HG03139 (cell line): ENCODE results near the gene CHMP4B.

Source experiments
- ATAC-seq: cut with Tn5 transposase; IDR thresholded peaks from one replicate; pipeline ENCODE4 v1.9.1; 2021; ENCODE audit not compliant: unreplicated experiment

The CHMP4B gene, protein sequence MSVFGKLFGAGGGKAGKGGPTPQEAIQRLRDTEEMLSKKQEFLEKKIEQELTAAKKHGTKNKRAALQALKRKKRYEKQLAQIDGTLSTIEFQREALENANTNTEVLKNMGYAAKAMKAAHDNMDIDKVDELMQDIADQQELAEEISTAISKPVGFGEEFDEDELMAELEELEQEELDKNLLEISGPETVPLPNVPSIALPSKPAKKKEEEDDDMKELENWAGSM

DNA sequence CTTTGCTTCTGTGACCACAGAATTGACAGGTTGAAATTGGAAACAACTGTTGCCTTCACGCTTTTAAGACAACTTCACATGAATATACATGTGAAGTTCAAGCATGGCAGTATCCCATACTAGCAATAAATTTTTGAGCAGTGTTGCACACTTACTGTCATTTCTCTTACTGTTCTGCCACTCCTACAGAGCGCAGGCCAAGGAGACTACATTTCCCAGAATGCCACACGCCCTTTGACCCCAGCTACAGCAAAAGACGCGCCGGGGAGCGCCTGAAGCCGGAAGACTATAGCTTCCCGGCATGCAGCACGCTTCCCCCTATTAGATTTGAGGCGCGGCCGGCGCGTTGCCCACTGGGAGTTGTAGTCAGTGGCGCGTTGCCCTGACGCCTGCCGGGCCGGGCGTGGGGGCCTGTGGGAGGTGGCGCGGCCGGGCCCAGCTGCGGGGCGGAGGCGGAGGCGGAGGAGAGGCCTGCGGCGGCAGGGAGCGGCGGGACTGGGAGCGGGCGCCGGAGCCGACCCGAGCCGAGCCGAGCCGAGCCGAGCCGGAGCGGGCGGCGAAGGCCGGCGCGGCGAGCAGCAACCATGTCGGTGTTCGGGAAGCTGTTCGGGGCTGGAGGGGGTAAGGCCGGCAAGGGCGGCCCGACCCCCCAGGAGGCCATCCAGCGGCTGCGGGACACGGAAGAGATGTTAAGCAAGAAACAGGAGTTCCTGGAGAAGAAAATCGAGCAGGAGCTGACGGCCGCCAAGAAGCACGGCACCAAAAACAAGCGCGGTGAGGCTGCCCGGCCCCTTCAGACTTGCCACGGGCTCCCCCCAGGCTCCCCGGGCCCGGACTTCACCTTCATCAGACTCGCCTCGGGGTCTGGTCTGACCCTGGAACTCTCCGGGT is at the start of gene CHMP4B:
TSS of gene CHMP4B (plus strand) at position 464 of the 891 bp plus-strand sequence. CDS start at position 585, 121 bp downstream.
- peak; percentile 86 for ATAC-seq

DNA sequence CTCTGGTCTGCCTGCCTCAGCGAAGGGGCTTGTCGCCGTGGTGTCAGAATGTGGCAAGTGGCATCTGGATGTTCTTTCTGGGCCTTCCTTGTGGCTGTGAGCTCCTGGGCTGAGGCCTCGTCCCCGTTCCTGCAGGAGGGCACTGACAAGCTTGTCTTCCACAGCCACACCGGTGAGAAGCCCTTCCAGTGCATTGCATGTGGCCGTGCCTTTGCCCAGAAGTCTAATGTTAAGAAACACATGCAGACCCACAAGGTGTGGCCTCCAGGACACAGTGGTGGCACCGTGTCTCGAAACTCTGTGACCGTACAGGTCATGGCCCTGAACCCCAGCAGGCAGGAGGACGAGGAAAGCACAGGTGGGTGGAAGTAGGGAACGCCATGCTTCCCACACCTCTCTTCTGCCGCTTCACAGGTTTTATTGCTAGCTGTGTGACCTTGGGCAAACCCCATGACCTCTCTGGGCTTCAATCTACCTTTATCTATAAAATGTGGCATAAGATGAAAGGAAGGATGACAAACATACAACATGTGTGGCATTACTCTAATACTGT is 49.4 kb upstream of the CHMP4B start:
- no peak for ATAC-seq

DNA sequence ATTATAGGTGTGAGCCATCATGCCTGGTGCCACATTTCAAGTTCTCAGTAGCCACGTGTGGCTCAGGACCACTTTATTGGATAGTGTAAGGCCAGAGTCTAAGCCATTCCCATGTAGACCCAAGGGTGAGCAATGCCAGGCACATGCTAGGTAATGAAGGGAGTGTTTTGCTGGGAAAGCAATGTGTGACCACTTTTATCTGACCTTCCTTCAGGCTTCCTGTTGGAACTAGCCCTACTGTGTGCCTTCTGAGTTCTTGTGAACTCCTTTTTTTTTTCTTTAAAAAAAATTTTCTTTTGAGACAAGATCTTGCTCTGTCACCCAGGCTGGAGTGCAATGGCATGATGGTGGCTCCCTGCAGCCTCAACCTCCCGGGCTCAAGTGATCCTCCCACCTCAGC is 46.0 kb upstream of the CHMP4B start:
- no peak for ATAC-seq

DNA sequence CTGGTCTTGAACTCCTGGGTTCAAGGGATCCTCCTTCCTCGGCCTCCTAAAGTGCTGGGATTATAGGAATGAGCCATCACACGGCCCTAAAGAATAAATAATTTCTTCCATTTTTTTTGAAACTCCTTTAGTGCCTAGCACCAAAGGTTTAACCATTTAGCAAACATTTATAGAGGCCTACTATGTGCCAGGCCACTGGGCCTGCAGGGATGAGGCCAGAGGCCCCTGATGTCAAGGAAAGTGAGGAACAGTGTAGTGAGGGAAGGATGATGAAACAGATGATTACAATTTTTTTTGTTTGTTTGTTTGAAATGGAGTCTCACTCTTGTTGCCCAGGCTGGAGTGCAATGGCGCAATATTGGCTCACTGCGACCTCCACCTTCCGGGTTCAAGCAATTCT is 45.6 kb upstream of the CHMP4B start:
- no peak for ATAC-seq

DNA sequence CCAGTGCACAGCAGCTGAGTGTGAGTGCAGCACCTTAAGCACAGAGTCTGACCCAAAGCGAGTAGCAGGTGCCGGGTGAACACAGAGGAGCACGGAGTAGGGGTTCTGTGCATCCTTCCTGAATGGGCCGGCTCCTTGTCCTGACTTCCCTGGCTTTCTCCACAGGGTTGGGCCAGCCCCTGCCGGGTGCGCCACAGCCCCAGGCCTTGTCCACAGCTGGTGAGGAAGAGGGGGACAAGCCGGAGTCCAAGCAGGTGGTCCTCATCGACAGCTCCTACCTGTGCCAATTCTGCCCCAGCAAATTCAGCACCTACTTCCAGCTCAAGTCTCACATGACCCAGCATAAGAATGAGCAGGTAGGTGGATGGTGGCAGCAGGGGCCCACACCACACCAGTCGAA is 44.5 kb upstream of the CHMP4B start:
- ATAC-seq = no peak

GRCh38 chr20:33767777-33768138 is 43.4 kb upstream of the CHMP4B start:
- no peak for ATAC-seq

DNA sequence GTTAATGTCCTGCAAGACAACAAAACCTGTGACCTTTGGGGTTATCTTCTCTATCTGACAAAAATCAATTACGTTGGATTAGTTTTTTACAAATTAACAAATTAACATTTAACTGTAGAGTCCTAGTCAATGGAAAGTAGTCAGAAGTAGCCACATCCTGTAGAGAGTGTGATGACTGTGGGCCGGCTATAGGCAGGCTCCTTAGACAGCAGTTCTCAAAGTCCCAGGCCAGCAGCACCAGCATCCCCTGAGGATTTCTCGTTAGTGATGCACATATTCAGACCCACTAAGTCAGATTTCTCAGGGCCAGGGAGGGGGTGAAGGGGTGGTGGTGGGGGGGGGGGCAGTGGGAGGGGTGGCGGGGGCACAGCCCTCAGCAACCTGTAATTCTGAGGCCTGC is 42.1 kb upstream of the CHMP4B start:
- ATAC-seq = no peak

DNA sequence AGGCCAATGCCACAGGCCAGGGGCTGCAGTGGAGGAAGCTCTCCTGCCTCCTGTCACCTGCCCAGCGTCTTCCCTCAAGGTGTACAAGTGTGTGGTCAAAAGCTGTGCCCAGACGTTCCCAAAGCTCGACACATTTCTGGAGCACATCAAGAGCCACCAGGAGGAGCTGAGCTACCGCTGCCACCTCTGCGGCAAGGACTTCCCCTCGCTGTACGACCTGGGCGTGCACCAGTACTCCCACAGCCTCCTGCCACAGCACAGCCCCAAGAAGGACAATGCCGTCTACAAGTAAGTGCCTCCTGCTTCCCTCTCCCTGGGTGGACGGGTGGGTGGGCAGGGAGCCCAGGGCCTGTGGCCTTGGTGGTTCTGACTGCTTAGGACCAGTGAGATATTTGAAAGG is 41.1 kb upstream of the CHMP4B start:
- ATAC-seq = no peak

- no peak for ATAC-seq
These were observed 39.2 kb upstream of the CHMP4B start for GRCh38 chr20:33771938-33772337.

GRCh38 chr20:33772439-33772838 is 38.7 kb upstream of the CHMP4B start:
- no peak for ATAC-seq

GRCh38 chr20:33773412-33774089 is 37.6 kb upstream of the CHMP4B start:
- no peak for ATAC-seq

GRCh38 chr20:33777816-33778215 is 33.3 kb upstream of the CHMP4B start:
- ATAC-seq = no peak

DNA sequence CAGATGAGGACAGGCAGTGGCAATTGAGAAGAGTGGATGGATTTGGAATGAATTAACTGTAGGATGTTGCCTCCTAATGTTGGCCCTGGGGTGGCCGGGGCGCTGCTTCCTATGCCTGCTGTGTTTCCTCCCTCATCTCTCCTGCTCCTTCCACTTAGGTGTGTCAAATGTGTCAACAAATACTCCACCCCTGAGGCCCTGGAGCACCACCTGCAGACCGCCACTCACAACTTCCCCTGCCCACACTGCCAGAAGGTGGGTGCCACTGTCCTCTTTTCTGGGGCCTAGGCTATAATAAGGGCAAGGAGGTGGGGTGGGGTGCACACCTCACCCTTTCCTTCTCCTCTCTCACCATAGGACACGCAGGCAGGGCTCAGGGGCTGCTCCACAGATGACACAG is 30.0 kb upstream of the CHMP4B start:
- no peak for ATAC-seq

DNA sequence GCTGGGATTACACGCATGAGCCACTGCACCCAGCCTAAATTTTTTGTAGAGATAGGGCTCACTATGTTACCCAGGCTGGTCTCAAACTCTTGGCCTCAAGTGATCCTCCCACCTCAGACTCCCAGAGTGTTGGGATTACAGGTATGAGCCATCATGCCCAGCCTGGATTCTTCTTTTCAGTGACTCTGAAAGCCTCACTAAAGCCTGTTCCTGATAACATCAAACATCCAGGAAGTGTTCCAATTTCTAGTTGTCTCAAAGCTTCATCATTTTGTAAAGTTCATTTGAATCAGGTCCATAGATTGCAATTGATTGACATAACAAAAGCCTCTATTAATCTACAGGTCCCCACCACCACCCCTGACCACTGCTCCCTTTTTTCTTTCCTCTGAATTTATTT is 29.2 kb upstream of the CHMP4B start:
- no peak for ATAC-seq

DNA sequence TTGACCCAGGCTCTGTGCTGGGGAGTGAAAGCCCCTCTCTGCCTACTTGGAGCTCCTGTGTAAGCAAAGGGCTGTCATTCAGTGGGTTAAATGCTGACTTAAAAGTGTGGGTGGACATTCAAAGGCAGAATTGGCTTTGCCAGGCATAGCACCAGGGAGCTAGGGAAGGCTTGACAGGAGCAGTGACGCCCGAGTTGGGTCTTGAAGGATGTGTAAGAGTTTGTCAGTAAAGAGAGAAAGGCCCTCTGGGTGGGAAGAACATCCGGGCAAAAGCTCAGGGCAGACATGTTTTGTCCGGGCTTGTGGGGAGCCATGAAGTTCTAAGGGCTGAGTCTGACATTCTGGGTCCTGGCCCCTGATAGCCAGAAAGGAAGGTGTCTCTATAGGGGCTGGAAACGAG is 27.9 kb upstream of the CHMP4B start:
- no peak for ATAC-seq

GRCh38 chr20:33783818-33784217 is 27.3 kb upstream of the CHMP4B start:
- ATAC-seq = no peak

- no peak for ATAC-seq
These were observed 26.9 kb upstream of the CHMP4B start for GRCh38 chr20:33784225-33784624.

- no peak for ATAC-seq
These were observed 25.6 kb upstream of the CHMP4B start for GRCh38 chr20:33785503-33785902.

GRCh38 chr20:33787253-33787891 is 23.8 kb upstream of the CHMP4B start:
- ATAC-seq = no peak

DNA sequence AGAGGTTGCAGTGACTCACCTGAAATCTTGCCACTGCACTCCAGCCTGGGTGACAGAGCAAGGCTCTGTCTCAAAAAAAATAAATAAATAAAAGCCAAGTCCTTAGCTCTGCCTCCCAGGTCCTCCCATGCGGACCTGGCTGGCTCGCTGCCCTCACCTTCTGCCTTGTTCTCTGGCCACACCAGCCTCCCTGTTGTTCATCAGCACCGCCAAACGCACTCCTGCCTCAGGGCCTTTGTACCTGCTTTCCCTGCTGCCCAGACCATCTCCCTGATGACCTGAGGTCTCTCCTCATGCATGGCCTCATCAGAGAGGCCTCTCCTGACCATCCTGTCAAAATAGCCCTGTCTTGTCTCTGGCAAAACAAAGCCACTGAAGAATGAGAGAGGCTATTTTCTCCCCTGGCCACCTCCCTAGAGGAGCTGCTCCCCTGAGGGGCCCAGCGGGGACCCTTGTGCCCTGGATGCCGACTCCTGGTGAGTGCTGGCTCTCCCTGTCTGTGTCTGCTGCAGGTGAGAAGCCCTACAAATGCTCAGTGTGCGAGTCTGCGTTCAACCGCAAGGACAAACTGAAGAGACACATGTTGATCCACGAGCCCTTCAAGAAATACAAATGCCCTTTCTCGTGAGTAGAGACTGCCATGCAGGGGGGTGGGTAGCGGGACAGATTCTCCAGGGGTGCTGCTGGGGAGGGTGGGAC is 22.6 kb upstream of the CHMP4B start:
- no peak for ATAC-seq
